ENCODE data around the gene SORCS2.

DNA sequence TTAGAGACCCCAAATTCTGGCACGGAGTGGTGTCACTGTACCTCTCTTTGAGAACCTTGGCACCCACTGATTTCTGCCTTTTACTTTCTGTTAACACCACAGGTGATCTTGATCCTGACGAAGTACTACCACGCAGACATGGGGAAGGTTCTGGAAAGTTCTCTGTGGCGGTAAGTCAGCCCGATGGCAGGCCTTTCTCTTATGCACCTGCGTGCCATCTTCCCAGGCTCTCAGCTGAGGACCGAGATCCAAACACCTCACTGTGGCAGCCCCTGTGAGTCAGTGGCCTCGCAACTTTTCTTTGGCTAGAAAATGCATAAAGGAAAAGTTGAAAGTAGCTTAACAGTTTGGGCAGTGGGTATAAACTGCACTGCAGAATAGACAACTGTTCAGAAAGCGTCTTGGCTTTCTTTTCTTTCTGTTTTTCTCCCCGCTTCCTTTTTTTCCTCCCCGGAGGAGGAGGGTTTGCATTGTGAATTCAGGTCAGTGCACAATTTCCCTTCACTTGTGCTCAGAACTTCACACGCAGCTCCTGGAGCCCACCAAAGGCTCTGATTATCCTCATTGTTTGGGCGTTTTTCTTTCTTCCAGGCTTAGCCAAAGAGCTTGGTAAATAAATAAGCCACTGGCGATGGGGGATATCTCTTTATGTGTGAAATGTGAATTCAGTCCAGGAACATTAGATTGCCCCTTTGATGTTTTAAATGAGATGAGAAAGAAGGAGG is 204.0 kb downstream of the SORCS2 start:
- TF ChIP-seq, protein P1, sequence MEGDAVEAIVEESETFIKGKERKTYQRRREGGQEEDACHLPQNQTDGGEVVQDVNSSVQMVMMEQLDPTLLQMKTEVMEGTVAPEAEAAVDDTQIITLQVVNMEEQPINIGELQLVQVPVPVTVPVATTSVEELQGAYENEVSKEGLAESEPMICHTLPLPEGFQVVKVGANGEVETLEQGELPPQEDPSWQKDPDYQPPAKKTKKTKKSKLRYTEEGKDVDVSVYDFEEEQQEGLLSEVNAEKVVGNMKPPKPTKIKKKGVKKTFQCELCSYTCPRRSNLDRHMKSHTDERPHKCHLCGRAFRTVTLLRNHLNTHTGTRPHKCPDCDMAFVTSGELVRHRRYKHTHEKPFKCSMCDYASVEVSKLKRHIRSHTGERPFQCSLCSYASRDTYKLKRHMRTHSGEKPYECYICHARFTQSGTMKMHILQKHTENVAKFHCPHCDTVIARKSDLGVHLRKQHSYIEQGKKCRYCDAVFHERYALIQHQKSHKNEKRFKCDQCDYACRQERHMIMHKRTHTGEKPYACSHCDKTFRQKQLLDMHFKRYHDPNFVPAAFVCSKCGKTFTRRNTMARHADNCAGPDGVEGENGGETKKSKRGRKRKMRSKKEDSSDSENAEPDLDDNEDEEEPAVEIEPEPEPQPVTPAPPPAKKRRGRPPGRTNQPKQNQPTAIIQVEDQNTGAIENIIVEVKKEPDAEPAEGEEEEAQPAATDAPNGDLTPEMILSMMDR (IDR thresholded peaks at IDR 0.05) = no peak
- TF ChIP-seq POLR2A (IDR thresholded peaks at IDR 0.05) (no peak), POLR2AphosphoS5 (IDR thresholded peaks at IDR 0.05) (no peak)

All from prostate gland (tissue), 2 donors.